Liver (tissue), 9 donors: ENCODE measurements around the gene ZNF628. TPM values are rescaled to one million over a fixed set of nuclear protein-coding genes. Genes with fewer than 3 reads are reported as not detected.

ENCODE experiments used
- DNase-seq: peaks from one replicate; pipeline ENCODE4 v3.0.0-alpha.2; 2017; ENCODE audit warnings: low spot score
- H3K27ac ChIP-seq, 2 donors: one replicate each; pipeline ENCODE4 v1.7.0; 2013; ENCODE audit warnings: inconsistent platforms in 2 of 2, low read length in 2 of 2, control low read depth in 1 of 2, low read depth in 1 of 2, mild to moderate bottlenecking in 1 of 2
- H3K27me3 ChIP-seq, 4 donors: one replicate each; pipeline versions ENCODE4 v1.6.1 to v1.7.0; 2013; ENCODE audit warnings: low read length in 3 of 4, inconsistent platforms in 1 of 4, mild to moderate bottlenecking in 1 of 4, moderate library complexity in 1 of 4; ENCODE audit not compliant: control insufficient read depth in 4 of 4, insufficient read depth in 4 of 4
- H3K36me3 ChIP-seq, 4 donors: one replicate each; pipeline versions ENCODE4 v1.6.1 to v1.7.0; 2013; ENCODE audit warnings: low read length in 3 of 4, mild to moderate bottlenecking in 3 of 4, low read depth in 1 of 4, moderate library complexity in 1 of 4; ENCODE audit not compliant: control insufficient read depth in 4 of 4, insufficient read depth in 3 of 4
- H3K4me1 ChIP-seq, 4 donors: one replicate each; pipeline versions ENCODE4 v1.6.1 to v1.7.0; 2013; ENCODE audit warnings: low read length in 3 of 4, mild to moderate bottlenecking in 3 of 4, moderate library complexity in 1 of 4; ENCODE audit not compliant: control insufficient read depth in 4 of 4, insufficient read depth in 4 of 4
- H3K4me3 ChIP-seq, 3 donors: one replicate each; pipeline versions ENCODE4 v1.6.1 to v1.7.0; 2013; ENCODE audit warnings: low read length in 3 of 3, control low read depth in 1 of 3, low read depth in 1 of 3, mild to moderate bottlenecking in 1 of 3
- H3K9ac ChIP-seq, 2 donors: one replicate each; pipeline ENCODE4 v1.7.0; 2013; ENCODE audit warnings: low read length in 2 of 2, mild to moderate bottlenecking in 2 of 2, moderate library complexity in 2 of 2, control low read depth in 1 of 2, low read depth in 1 of 2
- H3K9me3 ChIP-seq, 4 donors: one replicate each; pipeline versions ENCODE4 v1.6.1 to v1.7.0; 2013; ENCODE audit warnings: low read length in 3 of 4; ENCODE audit not compliant: control insufficient read depth in 4 of 4
- EGR1 ChIP-seq, 2 donors: IDR thresholded peaks; 2 replicates each; pipeline ENCODE4 v1.6.1; 2016 to 2018; ENCODE audit warnings: antibody characterized with exemption in 2 of 2, low read depth in 2 of 2
- FOXA1 ChIP-seq: IDR thresholded peaks from 2 replicates; pipeline ENCODE4 v1.6.1; 2016; ENCODE audit warnings: antibody characterized with exemption
- GABPA ChIP-seq, 2 donors: IDR thresholded peaks in 1 of 2; conservative IDR thresholded peaks in 1 of 2; 2 replicates each; pipeline ENCODE4 v1.6.1; 2016; ENCODE audit warnings: antibody characterized with exemption in 2 of 2, mild to moderate bottlenecking in 1 of 2, moderate library complexity in 1 of 2
- HNF4A ChIP-seq, 2 donors: conservative IDR thresholded peaks; 2 replicates each; pipeline ENCODE4 v1.6.1; 2016; ENCODE audit warnings: antibody characterized with exemption in 2 of 2, mild to moderate bottlenecking in 2 of 2
- HNF4G ChIP-seq: IDR thresholded peaks from 2 replicates; pipeline ENCODE4 v1.6.1; 2016; ENCODE audit warnings: antibody characterized with exemption
- MAX ChIP-seq: IDR thresholded peaks from 2 replicates; pipeline ENCODE4 v1.6.1; 2016; ENCODE audit warnings: antibody characterized with exemption
- REST ChIP-seq: IDR thresholded peaks from 2 replicates; pipeline ENCODE4 v1.6.1; 2016; ENCODE audit warnings: antibody characterized with exemption, mild to moderate bottlenecking
- RXRA ChIP-seq, 2 donors: IDR thresholded peaks; 2 replicates each; pipeline ENCODE4 v1.6.1; 2017 to 2018; ENCODE audit warnings: antibody characterized with exemption in 2 of 2, mild to moderate bottlenecking in 1 of 2
- WGBS: extraction: QIAGEN DNeasy Blood & Tissue Kit; methylation state at CpG from one replicate; pipeline ENCODE4 v1.1.7; 2013; 5-methylcytosine and 5-hydroxymethylcytosine counted together
- polyA plus RNA-seq, 2 donors: library from polyadenylated mRNA; stranded (reverse) in 1 of 2; unstranded in 1 of 2; fragments of 200-250 nt in 1 of 2; fragments of >200 nt in 1 of 2; fragmentation: Nextera tagmentation in 1 of 2; extraction: Ambion mirVana in 1 of 2; gene quantifications; one replicate each; pipeline versions ENCODE4 v1.2.1 to v1.2.3, GENCODE V29; 2013 to 2015
- total RNA-seq, 2 donors: library from RNA; depleted of rRNA; stranded (reverse); fragments of >200 nt; gene quantifications; one replicate each; pipeline ENCODE4 v1.2.3, GENCODE V29; 2014
- donor health status: healthy.
- donor health status: healthy.
- donor health status: healthy.
- donor health status: healthy.
- donor health status: healthy.

ZNF628 gene
- total and polyA plus RNA-seq, 4 donors = 0.99 to 4.4 (median 1.5) TPM

- H3K27me3 ChIP-seq = no peaks in the 10 kb centered on the region
- H3K4me1 ChIP-seq = peaks cover 12 to 35% (median 26%) of the 10 kb centered on the region in 4 donors
- peak overlapping the region; percentile 57 to 84 for H3K9ac ChIP-seq
- DNase-seq = no peak
- H3K9me3 ChIP-seq = no peaks in the 10 kb centered on the region
- H3K27ac ChIP-seq = peak overlapping the region; percentile 72 to 89
- WGBS = 12% methylated on average over 27 of the region's 27 CpGs
- no peaks in the 10 kb centered on the region for H3K36me3 ChIP-seq
- TF ChIP-seq EGR1 (IDR thresholded peaks at IDR 0.05; ENCODE audit: low read depth in 2 of 2) (no peak), RXRA (IDR thresholded peaks at IDR 0.05) (no peak)
- H3K4me3 ChIP-seq = peak overlapping the region; percentile 38 to 85 (median 58)
These were observed 14.3 kb upstream of the ZNF628 start for GRCh38 chr19:55461974-55462626.

- DNase-seq = no peak
- TF ChIP-seq RXRA (IDR thresholded peaks at IDR 0.05) = no peak
- TF ChIP-seq HNF4A (conservative IDR thresholded peaks at IDR 0.05) = no peak
- peak overlapping the region in 1 of 3 donors; percentile 38 for H3K4me3 ChIP-seq
- no peaks in the 10 kb centered on the region for H3K36me3 ChIP-seq
- H3K27me3 ChIP-seq = no peaks in the 10 kb centered on the region
- H3K4me1 ChIP-seq = peaks cover 13 to 41% (median 31%) of the 10 kb centered on the region in 4 donors
- no peak overlapping the region for H3K9ac ChIP-seq
- no peaks in the 10 kb centered on the region for H3K9me3 ChIP-seq
- H3K27ac ChIP-seq = no peak overlapping the region
- WGBS = 91% methylated on average over 11 of the region's 11 CpGs
These were observed 13.7 kb upstream of the ZNF628 start for GRCh38 chr19:55462722-55463121.

- no peak for DNase-seq
- peaks cover 18 to 45% (median 35%) of the 10 kb centered on the region in 4 donors for H3K4me1 ChIP-seq
- TF ChIP-seq GABPA (IDR thresholded peaks at IDR 0.05 in 1 of 2, conservative IDR thresholded peaks at IDR 0.05 in 1 of 2) (no peak), MAX (no peak), HNF4A (conservative IDR thresholded peaks at IDR 0.05) (no peak), FOXA1 (no peak), HNF4G (no peak), REST (no peak)
These were observed 12.8 kb upstream of the ZNF628 start for GRCh38 chr19:55463583-55464031.

More at GRCh38 chr19:55463583-55464031, 12.8 kb upstream of the ZNF628 start:
- Histone ChIP-seq H3K27me3 (no peaks in the 10 kb centered on the region), H3K9me3 (no peaks in the 10 kb centered on the region), H3K27ac (no peak overlapping the region), H3K9ac (no peak overlapping the region), H3K36me3 (no peaks in the 10 kb centered on the region), H3K4me3 (no peak overlapping the region)
- 88% methylated on average over 15 of the region's 15 CpGs for WGBS
